Endometrial microvascular endothelial cells (primary cell): ENCODE results near the gene ZNF430. TPM values are rescaled to one million over a fixed set of nuclear protein-coding genes. Genes with fewer than 3 reads are reported as not detected.

ENCODE experiments used
- in situ Hi-C: cut with HindIII; loops from 2 replicates; pipeline ENCODE4 v1.10.0; 2017; ENCODE audit warnings: low sequenced_read_pairs, low pct_unique_long_range_greater_than_20kb; ENCODE audit errors: inconsistent ontology term
- total RNA-seq: library from RNA; depleted of rRNA; stranded (reverse); fragments of >200 nt; gene quantifications from one replicate; pipeline ENCODE4 v1.2.3, GENCODE V29; 2015; ENCODE audit errors: inconsistent ontology term

Gene ZNF430
- total RNA-seq, 1 donor from 2014 or later: 8.7 TPM

GRCh38 chr19:21101521-21102242 lies 81.2 kb downstream of the ZNF430 start:
- in situ Hi-C loops: no loop called here

- in situ Hi-C loops: no loop called here
Observed at GRCh38 chr19:21109116-21109515, 88.7 kb downstream of the ZNF430 start.

Other genes with a start within 250 kb of the ZNF430 start
- gene ZNF66, start 244.4 kb upstream of the ZNF430 start, total RNA-seq: 0.56 TPM
- gene ZNF85, start 97.4 kb upstream of the ZNF430 start, total RNA-seq: 4.6 TPM
- 13.2 TPM for gene ZNF714, start 61.5 kb downstream of the ZNF430 start, total RNA-seq
- gene ZNF431, start 121.4 kb downstream of the ZNF430 start, total RNA-seq: 9.3 TPM